Measurements from ENCODE around the gene MAML2. TPM values are rescaled to one million over a fixed set of nuclear protein-coding genes. Genes with fewer than 3 reads are reported as not detected.

MAML2 gene
- total RNA-seq, 1 experiment from 2014 or later, result 2.9 TPM

GRCh38 chr11:96213500-96213899 is 129.5 kb downstream of the MAML2 start:
- DNase-seq (ENCODE audit: low read depth, low spot score) (no peak), ATAC-seq (no peak)
- POLR2A ChIA-PET, result no interaction called here
- intact Hi-C loops (cut with micrococcal nuclease; ENCODE audit: unreplicated experiment) (no loop called here), in situ Hi-C loops (cut with HindIII; ENCODE audit: low pct_unique_long_range_greater_than_20kb, low sequenced_read_pairs) (no loop called here)
- BruUV-seq (replicated peaks), result no TSS peak
- H3K36me3 ChIP-seq (ENCODE audit: control insufficient read depth, insufficient read depth, low read length), result no peaks in the 10 kb centered on the region
- CTCF ChIA-PET, result no interaction called here
- H3K4me1 ChIP-seq (ENCODE audit: control insufficient read depth, insufficient read depth, low read length), result no peaks in the 10 kb centered on the region
- no peaks in the 10 kb centered on the region for H3K9me3 ChIP-seq (ENCODE audit: control insufficient read depth, insufficient read depth, low read depth, low read length)
- TF ChIP-seq REST (IDR thresholded peaks at IDR 0.05; ENCODE audit: insufficient read depth in 1 of 2, low read depth in 2 of 2, low read length in 1 of 2) (no peak), TCF7L2 (IDR thresholded peaks at IDR 0.05; ENCODE audit: low read depth, low read length) (no peak), POLR2AphosphoS5 (IDR thresholded peaks at IDR 0.05; ENCODE audit: low read depth, low read length) (no peak)
- H3K4me3 ChIP-seq (ENCODE audit: low read depth in 2 of 2, low read length in 2 of 2), result no peak overlapping the region
- H3K27ac ChIP-seq (ENCODE audit: low read length), result no peak overlapping the region
- no peaks in the 10 kb centered on the region for H3K27me3 ChIP-seq (ENCODE audit: control insufficient read depth, insufficient read depth, low read length)

GRCh38 chr11:96211436-96211835 is 131.6 kb downstream of the MAML2 start:
- ChIA-PET CTCF (no interaction called here), POLR2A (interaction anchor here (0.6 kb wide), 1 partner anchor 177 kb away, joined by 3 read pairs; no protein-coding TSS in a partner anchor)
- intact Hi-C loops (cut with micrococcal nuclease; ENCODE audit: unreplicated experiment), result no loop called here
- in situ Hi-C loops (cut with HindIII; ENCODE audit: low pct_unique_long_range_greater_than_20kb, low sequenced_read_pairs), result no loop called here
- Histone ChIP-seq H3K27me3 (ENCODE audit: control insufficient read depth, insufficient read depth, low read length) (no peaks in the 10 kb centered on the region), H3K27ac (ENCODE audit: low read length) (no peak overlapping the region), H3K4me3 (ENCODE audit: low read depth in 2 of 2, low read length in 2 of 2) (no peak overlapping the region), H3K4me1 (ENCODE audit: control insufficient read depth, insufficient read depth, low read length) (peaks cover 10% of the 10 kb centered on the region), H3K9me3 (ENCODE audit: control insufficient read depth, insufficient read depth, low read depth, low read length) (no peaks in the 10 kb centered on the region), H3K36me3 (ENCODE audit: control insufficient read depth, insufficient read depth, low read length) (no peaks in the 10 kb centered on the region)
- TF ChIP-seq POLR2AphosphoS5 (IDR thresholded peaks at IDR 0.05; ENCODE audit: low read depth, low read length) (no peak), CTCF (IDR thresholded peaks at IDR 0.05) (no peak), TCF7L2 (IDR thresholded peaks at IDR 0.05; ENCODE audit: low read depth, low read length) (no peak), REST (IDR thresholded peaks at IDR 0.05; ENCODE audit: insufficient read depth in 1 of 2, low read depth in 2 of 2, low read length in 1 of 2) (no peak), SIN3A (IDR thresholded peaks at IDR 0.05; ENCODE audit: borderline replicate concordance, insufficient read depth, low read depth, low read length) (no peak)
- no peak for DNase-seq (ENCODE audit: low read depth, low spot score)
- BruUV-seq (replicated peaks), result no TSS peak
- ATAC-seq, result no peak

Data from Panc1 (cell line).